Posterior cingulate gyrus (tissue), 11 donors: Measurements from ENCODE around the gene RHEB.

Experiments used
- DNase-seq, 10 donors: peaks; one replicate each; pipeline versions ENCODE4 v3.0.0 to v3.0.0-alpha.2; 2020 to 2021; ENCODE audit warnings: mixed read lengths in 3 of 10
- intact Hi-C: fragments of 100-400 bp; cut with DNase I; formaldehyde crosslinking; loops from one replicate; pipeline ENCODE4 v1.15.1; 2023

The RHEB gene

DNA sequence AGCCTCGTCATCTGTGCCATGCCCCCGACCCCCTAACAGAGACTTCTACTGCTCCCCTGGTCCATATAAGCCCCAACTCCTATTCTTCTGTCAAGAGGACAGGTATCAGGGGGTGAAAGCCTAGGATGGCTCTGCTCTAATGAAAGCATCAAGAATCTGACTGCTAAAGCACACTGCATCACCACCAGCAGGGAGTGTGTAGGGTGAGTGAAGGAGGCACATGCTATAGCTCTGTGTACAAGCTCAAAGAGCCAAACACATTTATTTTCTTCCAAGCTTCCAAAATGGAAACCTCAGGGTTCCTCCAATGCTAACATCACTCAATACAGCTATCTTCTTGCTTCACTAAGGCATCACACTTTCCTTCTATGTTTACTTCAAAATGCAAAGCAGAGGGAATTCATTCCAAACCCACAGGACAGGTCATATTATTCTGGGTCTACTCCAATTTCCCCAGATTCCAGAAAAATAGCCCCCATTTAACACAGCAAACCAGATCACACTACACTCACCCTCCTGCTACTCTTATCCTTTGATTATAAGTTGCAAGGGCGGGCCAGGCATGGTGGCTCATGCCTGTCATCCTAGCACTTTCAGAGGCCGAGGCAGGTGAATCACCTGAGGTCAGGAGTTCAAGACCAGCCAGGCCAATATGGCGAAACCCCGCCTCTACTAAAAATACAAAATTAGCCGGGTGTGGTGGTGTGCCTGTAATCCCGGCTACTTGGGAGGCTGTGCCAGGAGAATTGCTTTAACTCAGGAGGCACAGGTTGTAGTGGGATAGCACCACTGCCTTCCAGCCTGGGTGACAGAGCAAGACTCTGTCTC is 36.6 kb downstream of the RHEB start:
- intact Hi-C loops, result no loop called here
- no peak for DNase-seq

DNA sequence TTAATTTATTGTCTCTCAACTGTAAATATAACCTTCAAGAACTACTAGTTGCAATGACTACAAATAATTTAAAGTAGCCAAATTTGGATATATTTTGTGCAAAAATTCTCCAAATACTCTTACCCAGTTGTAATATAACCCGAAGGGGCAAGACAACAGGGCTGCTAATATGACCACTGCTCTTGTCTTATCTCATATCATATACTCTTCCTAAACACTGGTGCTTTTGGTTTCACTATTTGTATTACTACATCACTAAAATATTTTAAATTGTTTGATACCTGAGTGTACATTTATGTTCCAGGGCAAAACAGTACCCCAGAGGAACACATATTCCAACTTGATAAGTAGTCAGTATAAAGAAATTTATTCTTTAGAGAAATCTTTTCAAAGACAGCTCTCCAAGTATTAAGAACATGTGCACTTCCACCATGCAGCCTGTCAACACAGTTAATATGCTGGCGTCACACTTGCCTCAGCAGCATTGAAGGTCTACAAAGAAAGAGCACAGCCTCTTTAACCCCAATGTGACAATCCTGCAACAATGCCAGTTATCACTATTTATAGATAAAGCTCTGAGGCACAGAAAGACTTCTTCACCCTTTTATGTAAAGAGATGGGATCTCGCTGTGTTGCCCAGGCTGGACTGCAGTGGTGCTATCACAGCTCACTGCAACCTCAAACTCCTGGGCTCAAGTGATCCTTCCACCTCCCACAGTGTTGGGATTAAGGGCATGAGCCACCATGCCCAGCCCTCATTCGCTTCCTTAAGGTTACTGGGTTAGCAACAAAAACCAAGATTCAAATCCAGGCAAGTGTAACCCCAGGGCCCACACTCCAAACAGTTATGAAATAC is 37.8 kb downstream of the RHEB start:
- intact Hi-C loops, result no loop called here
- DNase-seq, result no peak

GRCh38 chr7:151477867-151478266 is 41.8 kb downstream of the RHEB start:
- intact Hi-C loops, result no loop called here
- DNase-seq, result no peak

DNA sequence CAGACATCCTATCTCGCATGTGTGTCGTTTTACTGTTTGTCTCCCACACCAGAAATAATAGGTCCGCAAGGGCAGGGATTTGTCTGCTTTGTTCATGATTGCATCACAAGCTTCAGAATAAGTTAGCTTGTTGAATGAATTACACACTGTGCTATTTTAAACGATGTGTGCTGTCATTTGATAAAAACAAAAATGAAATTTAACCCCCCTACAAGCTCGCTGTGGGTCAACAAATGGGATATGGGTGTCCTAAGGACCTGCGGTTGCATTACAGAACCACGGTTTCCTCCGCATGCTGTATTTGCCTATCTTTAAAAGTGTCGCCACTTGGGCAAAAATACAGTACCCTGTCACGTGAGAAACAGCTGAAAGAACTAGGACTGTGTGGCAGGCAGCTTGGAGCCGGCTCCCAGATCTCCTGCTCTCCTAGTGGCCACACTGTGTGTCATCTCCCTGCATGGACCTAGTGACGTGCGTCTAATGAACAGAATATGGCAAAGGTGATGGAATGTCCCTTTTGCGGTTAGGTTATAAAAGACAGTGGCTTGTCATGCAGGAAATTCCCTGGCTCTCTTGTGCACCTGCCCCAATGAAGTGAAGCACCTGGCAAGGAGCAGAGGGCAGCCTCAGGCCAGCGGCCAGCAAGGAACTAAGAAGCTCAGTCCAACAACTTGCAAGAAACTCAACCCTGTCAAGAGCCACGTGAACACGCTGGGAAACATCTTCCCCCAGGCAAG is 46.9 kb downstream of the RHEB start:
- peak in 1 of 10 donors; percentile 38 for DNase-seq
- intact Hi-C loops, result no loop called here

- intact Hi-C loops, result no loop called here
- DNase-seq, result no peak
These were observed 49.0 kb downstream of the RHEB start for GRCh38 chr7:151470711-151471110.

- intact Hi-C loops, result no loop called here
- no peak for DNase-seq
These were observed 50.4 kb downstream of the RHEB start for GRCh38 chr7:151469281-151469680.

DNA sequence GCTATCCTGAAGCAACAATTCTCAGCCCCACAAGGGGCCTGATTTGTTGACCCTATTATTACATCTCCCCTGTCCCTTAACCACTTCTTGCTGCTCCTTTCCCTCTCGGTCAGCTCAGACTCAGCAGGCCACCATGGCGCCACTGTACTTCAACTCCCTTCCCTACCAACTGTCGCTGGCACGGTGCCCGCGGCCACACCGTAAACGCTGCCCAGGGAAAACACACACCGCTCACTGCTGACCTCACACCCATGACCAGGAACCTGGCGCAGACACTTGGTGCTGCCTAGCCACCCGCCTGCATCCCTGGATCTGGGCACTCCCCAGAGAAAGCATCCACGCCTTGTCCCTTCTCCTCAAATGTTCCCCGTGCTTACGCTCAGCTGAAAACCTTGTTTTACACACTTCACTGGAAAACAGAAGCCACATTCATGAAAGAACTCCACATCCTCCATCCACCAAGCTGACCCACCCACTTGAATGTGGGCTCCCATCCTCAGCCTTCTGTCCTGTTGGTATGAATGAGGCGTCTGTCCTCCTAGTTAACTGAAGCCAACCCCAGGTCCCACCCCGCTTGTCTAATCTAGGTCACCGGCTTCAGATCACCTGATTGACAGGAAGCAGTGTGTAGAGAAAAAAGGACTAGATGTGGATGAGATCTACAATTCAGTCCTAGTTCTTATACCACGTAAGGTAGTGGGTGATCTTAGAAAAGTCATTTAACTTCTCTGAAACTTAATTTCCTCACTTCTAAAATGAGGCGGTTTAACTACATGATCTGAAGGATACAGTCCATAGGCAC is 51.3 kb downstream of the RHEB start:
- peak in 2 of 10 donors; percentile 21 to 83 for DNase-seq
- intact Hi-C loops, result no loop called here

- intact Hi-C loops, result no loop called here
- DNase-seq, result no peak
These were observed 54.5 kb downstream of the RHEB start for GRCh38 chr7:151465169-151465568.

DNA sequence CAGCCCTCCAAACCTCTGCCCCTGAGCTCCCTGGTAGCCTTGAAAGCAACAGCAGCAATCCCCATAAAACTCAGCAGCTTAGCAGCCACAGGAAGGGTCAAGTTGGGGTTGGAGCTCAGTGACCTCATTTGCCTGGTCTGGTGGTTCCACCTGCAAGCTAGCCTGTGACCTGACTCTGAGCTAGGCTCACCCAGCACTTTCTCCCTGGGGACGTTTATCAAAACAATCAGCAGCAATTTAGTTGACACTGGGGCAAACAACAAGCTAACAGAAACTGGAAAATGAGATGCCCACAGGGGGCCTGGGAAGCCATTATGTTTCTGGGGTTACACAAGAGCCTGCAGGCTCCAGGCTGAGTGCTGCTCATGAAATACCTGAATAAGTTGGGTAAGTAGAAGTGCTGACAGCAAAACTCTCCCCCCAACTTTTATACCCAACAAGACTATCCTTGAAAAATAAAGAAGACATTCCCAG is 57.4 kb downstream of the RHEB start:
- intact Hi-C loops, result no loop called here
- DNase-seq, result no peak

- DNase-seq, result no peak
- intact Hi-C loops, result no loop called here
These were observed 57.8 kb downstream of the RHEB start for GRCh38 chr7:151461942-151462230.

DNA sequence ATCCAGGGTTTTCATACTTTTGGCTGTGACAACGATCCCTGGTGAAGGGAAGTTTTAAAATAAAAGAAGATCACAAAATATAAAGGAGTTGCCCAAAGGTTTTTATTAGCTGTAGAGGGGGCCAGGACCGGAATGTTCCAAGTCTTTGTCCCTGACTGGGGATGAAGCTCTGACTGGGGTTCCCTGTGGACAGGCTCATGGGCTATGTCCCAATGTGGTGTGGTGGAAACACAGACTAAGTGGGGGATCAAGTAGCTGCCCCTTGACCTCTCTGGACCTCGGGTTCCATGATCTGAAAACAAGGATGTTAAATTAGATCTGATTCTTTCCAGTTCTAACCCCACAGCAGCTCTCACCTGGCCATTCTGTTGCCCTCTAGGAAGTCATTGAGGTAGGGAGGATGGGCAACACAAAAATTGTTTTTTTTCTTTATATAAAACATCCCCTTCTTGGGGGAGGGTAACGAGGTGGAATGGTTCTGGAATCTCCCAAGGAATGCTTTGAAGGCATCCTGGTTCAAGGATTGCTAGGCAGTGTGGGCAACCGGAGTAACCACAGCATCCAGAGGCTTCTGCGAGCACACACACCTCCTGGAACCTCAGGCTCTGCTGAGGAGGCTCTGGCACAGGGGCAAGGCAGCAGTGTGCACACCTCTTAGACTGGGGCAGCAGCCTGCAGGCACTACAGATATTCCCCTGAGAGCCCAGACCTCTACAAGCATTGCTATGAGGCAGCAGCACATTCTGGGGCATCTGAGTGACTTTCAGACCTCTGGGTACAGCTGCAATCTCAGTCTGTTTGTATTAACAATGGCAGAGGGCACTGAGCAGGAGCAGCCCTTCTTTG is 58.4 kb downstream of the RHEB start:
- intact Hi-C loops, result no loop called here
- peak in 1 of 10 donors; percentile 29 for DNase-seq

DNA sequence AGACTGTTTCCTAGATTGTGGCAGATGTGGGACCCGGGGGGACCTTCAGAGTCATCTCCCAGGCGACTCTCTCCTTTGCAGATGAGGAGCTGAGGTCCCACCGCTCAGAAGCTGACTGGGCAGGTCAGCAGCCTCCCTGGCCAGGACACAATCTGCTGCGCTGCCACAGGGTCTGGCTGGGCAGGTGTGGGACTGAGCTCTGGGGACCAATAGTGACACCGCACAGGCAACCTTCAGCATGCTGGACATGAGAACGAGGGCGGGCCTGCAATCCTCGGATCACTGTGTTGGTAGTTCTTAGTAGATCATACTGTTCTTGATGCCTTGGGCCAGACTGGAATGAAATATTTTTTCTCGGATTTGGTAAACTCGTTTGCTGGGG is 59.2 kb downstream of the RHEB start:
- DNase-seq, result peak in 1 of 10 donors; percentile 83
- intact Hi-C loops, result no loop called here

DNA sequence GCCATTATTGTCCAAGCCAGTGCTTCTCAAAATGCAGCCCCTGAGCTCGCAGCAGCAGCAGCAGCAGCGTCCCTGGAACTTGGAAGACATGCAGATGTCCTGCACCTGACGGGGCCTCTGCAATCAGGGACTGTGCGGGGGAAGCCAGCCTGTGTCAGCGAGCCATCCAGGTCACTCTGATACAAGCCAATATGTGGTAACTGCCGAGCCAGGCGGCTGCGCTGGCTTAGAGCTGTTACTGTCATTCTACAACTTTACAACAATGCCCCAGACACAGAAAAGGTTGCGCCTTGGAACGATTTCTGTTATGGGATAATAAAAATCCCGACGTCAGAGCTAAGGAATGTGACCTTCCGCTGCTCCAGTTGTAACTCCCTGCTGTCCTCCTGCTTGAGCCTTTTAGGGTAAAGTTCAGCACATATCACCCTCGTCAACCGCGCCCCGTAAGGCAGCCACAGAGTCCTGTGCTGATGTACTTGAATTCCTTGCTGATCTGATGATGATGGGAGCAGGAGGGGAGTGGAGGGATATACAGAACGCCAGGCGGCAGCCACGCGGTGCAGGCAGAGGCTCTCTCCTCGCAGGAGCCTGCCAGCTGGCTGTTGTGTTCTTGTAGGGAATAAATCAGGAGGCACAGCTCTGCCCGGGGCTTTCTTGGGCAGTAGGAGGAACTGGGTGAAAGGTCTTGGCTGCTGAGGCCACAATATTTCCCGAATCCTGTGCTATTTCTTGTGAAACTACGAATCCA is 59.8 kb downstream of the RHEB start:
- intact Hi-C loops, result no loop called here
- peak; percentile 42 to 96 (median 78) for DNase-seq

DNA sequence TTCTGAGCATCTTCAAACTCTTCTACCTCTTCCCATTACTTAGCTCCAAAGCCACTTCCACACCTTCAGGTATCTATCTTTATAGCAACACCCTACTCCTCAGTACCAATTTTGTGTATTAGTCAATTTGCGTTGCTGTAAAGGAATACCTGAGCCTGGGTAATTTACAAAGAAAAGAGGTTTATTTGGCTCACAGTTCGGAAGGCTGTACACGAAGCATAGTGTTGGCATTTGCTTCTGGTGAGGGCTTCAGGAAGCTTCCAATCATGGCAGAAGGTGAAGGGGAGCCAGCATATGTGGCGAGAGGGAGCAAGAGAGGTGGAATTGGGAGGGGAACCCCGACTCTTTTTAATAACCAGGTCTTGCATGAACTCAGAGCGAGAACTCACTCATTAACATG is 62.2 kb downstream of the RHEB start:
- intact Hi-C loops, result no loop called here
- DNase-seq, result no peak

GRCh38 chr7:151456782-151457181 is 62.9 kb downstream of the RHEB start:
- intact Hi-C loops, result no loop called here
- DNase-seq, result no peak

DNA sequence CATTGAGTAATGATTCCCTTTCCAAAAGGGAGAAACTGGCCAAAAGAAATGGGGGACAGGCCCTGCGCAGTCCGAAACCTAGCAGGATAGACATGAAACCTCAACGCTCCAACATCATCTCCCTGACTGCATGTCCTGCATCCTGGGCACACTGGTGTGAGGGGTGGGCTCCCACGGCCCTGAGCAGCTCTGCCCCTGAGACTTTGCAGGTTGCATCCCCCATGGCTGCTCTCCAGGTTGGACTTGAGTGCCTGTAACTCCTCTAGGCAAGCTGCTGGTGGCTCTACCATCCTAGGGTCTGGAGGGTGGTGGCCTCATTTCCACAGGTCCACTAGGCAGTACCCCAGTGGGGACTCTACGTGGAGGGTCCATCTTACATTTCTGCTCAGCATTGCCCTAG is 63.4 kb downstream of the RHEB start:
- intact Hi-C loops, result no loop called here
- no peak for DNase-seq

DNA sequence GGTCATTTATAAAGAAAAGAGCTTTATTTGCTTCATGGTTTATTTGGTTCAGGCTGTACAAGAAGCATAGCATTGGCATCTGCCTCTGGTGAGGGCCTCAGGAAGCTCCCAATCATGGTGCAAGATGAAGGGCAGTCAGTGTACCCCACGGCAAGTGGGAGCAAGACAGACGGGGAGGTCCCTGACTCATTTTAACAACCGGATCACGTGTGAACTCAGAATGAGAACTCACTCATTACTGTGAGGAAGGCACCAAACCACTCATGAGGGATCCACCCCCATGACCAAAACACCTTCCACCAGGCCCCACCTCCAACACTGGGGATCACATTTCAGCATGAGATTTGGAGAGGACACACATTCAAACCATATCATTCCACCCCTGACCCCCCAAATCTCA is 64.0 kb downstream of the RHEB start:
- intact Hi-C loops, result no loop called here
- no peak for DNase-seq

DNA sequence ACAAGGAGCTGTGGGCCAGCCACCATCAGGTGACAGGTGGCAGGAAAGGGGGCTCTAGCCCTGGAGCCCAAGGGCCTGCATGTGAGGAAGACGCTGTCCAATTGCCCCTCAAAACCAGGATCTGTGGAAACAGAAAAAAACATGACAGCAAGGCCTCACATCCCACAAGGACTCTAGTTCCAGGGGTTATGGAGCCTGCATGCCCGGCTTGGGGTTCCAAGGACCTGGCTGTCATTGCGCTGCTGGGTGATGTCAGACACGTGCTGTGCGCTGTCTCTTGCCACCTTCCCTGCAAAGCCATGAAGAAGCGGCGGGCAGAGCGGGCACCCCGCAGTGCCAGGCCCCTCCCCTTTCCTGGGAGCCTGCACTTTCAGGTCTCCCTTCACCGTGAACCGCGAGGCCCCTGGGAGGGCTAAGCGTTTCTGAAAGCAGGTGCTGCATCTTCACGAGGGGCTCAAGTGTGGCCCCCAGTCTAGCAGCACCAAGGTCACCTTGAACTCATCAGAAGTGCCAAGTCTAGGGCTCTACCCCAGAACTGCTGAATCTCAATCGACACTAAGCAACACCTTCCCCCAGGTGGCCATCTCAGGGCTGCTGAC is 64.7 kb downstream of the RHEB start:
- intact Hi-C loops, result no loop called here

More for the DNA sequence above, 64.7 kb downstream of the RHEB start:
- peak in 1 of 10 donors; percentile 80 for DNase-seq
